SK-N-SH (cell line): ENCODE results near the gene ST7L.

Experiments used
- MAX ChIP-seq: IDR thresholded peaks from 2 replicates; pipeline ENCODE4 v1.4.0; 2012; ENCODE audit warnings: low read depth
- REST ChIP-seq: IDR thresholded peaks from 2 replicates; pipeline ENCODE4 v1.6.1; 2012; ENCODE audit warnings: mild to moderate bottlenecking, low read depth, low read length, moderate library complexity
- SIN3A ChIP-seq: IDR thresholded peaks from 2 replicates; pipeline ENCODE4 v1.6.1; 2012; ENCODE audit warnings: low read depth, mild to moderate bottlenecking, low read length, moderate library complexity, borderline replicate concordance
- TCF12 ChIP-seq: IDR thresholded peaks from 2 replicates; pipeline ENCODE4 v1.4.0; 2012
- TF ChIP-seq, protein P1 (sequence below): fragments of 200-600 bp; sonication (generic); IDR thresholded peaks from 2 replicates; pipeline ENCODE4 v1.6.1; 2017; ENCODE audit warnings: antibody characterized with exemption, mild to moderate bottlenecking, moderate library complexity

GRCh38 chr1:112643080-112643479 lies 24.1 kb upstream of the ST7L start:
- TF ChIP-seq MAX (no peak), REST (no peak), SIN3A (no peak), TCF12 (no peak)
- TF ChIP-seq, protein P1, sequence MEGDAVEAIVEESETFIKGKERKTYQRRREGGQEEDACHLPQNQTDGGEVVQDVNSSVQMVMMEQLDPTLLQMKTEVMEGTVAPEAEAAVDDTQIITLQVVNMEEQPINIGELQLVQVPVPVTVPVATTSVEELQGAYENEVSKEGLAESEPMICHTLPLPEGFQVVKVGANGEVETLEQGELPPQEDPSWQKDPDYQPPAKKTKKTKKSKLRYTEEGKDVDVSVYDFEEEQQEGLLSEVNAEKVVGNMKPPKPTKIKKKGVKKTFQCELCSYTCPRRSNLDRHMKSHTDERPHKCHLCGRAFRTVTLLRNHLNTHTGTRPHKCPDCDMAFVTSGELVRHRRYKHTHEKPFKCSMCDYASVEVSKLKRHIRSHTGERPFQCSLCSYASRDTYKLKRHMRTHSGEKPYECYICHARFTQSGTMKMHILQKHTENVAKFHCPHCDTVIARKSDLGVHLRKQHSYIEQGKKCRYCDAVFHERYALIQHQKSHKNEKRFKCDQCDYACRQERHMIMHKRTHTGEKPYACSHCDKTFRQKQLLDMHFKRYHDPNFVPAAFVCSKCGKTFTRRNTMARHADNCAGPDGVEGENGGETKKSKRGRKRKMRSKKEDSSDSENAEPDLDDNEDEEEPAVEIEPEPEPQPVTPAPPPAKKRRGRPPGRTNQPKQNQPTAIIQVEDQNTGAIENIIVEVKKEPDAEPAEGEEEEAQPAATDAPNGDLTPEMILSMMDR: no peak
